ENCODE data around the gene CXCR6.
"Not testable (repeated sequence)": the region's sequence is repeated elsewhere in the genome, so short reads cannot be mapped to it uniquely, and the experiment has no call there.

The CXCR6 gene

GRCh38 chr3:45997499-45997898, 54.2 kb downstream of the CXCR6 start:
- not testable (repeated sequence) for H3K36me3 ChIP-seq (ENCODE audit: control insufficient read depth, insufficient read depth, low read length); H3K27me3 ChIP-seq (ENCODE audit: control insufficient read depth, insufficient read depth, low read length)

GRCh38 chr3:45997942-45998341, 54.7 kb downstream of the CXCR6 start:
- no peaks in the 10 kb centered on the region for H3K36me3 ChIP-seq (ENCODE audit: control insufficient read depth, insufficient read depth, low read length)
- H3K27me3 ChIP-seq (ENCODE audit: control insufficient read depth, insufficient read depth, low read length) = peaks cover 9% of the 10 kb centered on the region
- H3K9me3 ChIP-seq (ENCODE audit: control insufficient read depth, insufficient read depth, low read length) = no peaks in the 10 kb centered on the region
- peaks cover 13% of the 10 kb centered on the region for H3K4me1 ChIP-seq (ENCODE audit: control insufficient read depth, insufficient read depth, low read length)
- no peak overlapping the region for H3K4me3 ChIP-seq (ENCODE audit: low read depth, low read length)
- H3K9ac ChIP-seq (ENCODE audit: low read depth, low read length) = no peak overlapping the region

More at GRCh38 chr3:45997499-45997898, 54.2 kb downstream of the CXCR6 start:
- not testable (repeated sequence) for H3K9ac ChIP-seq (ENCODE audit: low read depth, low read length); H3K9me3 ChIP-seq (ENCODE audit: control insufficient read depth, insufficient read depth, low read length); H3K4me3 ChIP-seq (ENCODE audit: low read depth, low read length)
- H3K4me1 ChIP-seq (ENCODE audit: control insufficient read depth, insufficient read depth, low read length) = peaks cover 17% of the 10 kb centered on the region

All from iPS-15b (cell line).